IMR-90 (cell line): ENCODE results near the gene MCRIP2. TPM values are rescaled to one million over a fixed set of nuclear protein-coding genes. Genes with fewer than 3 reads are reported as not detected.

Experiments used
- ATAC-seq: fragments of 200-7000 bp; cut with Tn5 transposase; 2 replicates; pipeline ENCODE4 v1.9.1; 2020; ENCODE audit warnings: low read depth, mild to moderate bottlenecking, moderate library complexity
- BruUV-seq: library from RNA; stranded (reverse); fragments of 400-500 nt; replicated peaks from 2 replicates; lab custom pipeline; 2021; lab: Mats Ljungman, UMichigan
- CTCF ChIA-PET: fragments of 300-600 bp; formaldehyde crosslinking; extraction: SDS; loops from one replicate; lab custom pipeline; 2021; ENCODE audit warnings: antibody characterized with exemption; lab: Yijun Ruan, JAX
- POLR2A ChIA-PET: fragments of 300-600 bp; sonication (Branson Sonifier 250); formaldehyde crosslinking; loops from one replicate; lab custom pipeline; 2022; ENCODE audit warnings: antibody characterized with exemption; ENCODE audit not compliant: unreplicated experiment; lab: Charles Lee
- DNase-seq: peaks from one replicate; pipeline ENCODE4 v3.0.0; 2013
- H2AFZ ChIP-seq: replicated peaks from 2 replicates; pipeline ENCODE3; 2013; ENCODE audit warnings: low read length, mild to moderate bottlenecking; ENCODE audit not compliant: poor library complexity
- H2AK5ac ChIP-seq: 2 replicates; pipeline ENCODE4 v1.6.1; 2013; ENCODE audit warnings: low read depth, low read length, inconsistent platforms
- H2AK9ac ChIP-seq: replicated peaks from 2 replicates; pipeline ENCODE3; 2013; ENCODE audit warnings: mild to moderate bottlenecking, low read depth, low read length, moderate library complexity; ENCODE audit not compliant: poor library complexity
- H2BK120ac ChIP-seq: 2 replicates; pipeline ENCODE4 v1.6.1; 2013; ENCODE audit warnings: low read depth, low read length, inconsistent platforms
- H2BK15ac ChIP-seq: 3 replicates; pipeline ENCODE4 v1.6.1; 2013; ENCODE audit warnings: low read depth, low read length, inconsistent platforms
- H2BK20ac ChIP-seq: 2 replicates; pipeline ENCODE4 v1.6.1; 2013; ENCODE audit warnings: low read depth, mild to moderate bottlenecking, inconsistent platforms, low read length, moderate library complexity
- H2BK5ac ChIP-seq: 2 replicates; pipeline ENCODE4 v1.6.1; 2013; ENCODE audit warnings: mild to moderate bottlenecking, low read depth, low read length, inconsistent platforms; ENCODE audit not compliant: poor library complexity, severe bottlenecking
- H3K14ac ChIP-seq: replicated peaks from 2 replicates; pipeline ENCODE4 v1.6.1; 2013; ENCODE audit warnings: low read depth, low read length, inconsistent platforms
- H3K18ac ChIP-seq: 2 replicates; pipeline ENCODE4 v1.6.1; 2013; ENCODE audit warnings: low read depth, low read length, control low read depth
- H3K23ac ChIP-seq: 2 replicates; pipeline ENCODE4 v1.6.1; 2013; ENCODE audit warnings: low read depth, low read length, inconsistent platforms
- H3K27ac ChIP-seq: 2 replicates; pipeline ENCODE4 v1.5.1; 2013; ENCODE audit warnings: mild to moderate bottlenecking, control low read depth, low read length; ENCODE audit not compliant: insufficient read depth
- H3K27me3 ChIP-seq: 2 replicates; pipeline ENCODE4 v1.6.1; 2013; ENCODE audit warnings: low read length; ENCODE audit not compliant: control insufficient read depth, insufficient read depth
- H3K36me3 ChIP-seq: 2 replicates; pipeline ENCODE4 v1.6.1; 2013; ENCODE audit warnings: low read length, mixed read lengths; ENCODE audit not compliant: control insufficient read depth, insufficient read depth
- H3K4ac ChIP-seq: 2 replicates; pipeline ENCODE4 v1.6.1; 2013; ENCODE audit warnings: low read depth, low read length, inconsistent platforms
- H3K4me1 ChIP-seq: 2 replicates; pipeline ENCODE4 v1.6.1; 2013; ENCODE audit warnings: low read length, mixed read lengths; ENCODE audit not compliant: control insufficient read depth, insufficient read depth
- H3K4me2 ChIP-seq: 2 replicates; pipeline ENCODE4 v1.6.1; 2013; ENCODE audit warnings: low read depth, mild to moderate bottlenecking, control low read depth, low read length, moderate library complexity
- H3K4me3 ChIP-seq: 2 replicates; pipeline ENCODE4 v1.5.1; 2013; ENCODE audit warnings: low read depth, mild to moderate bottlenecking, control low read depth, low read length, moderate library complexity; ENCODE audit not compliant: insufficient read depth
- H3K56ac ChIP-seq: 2 replicates; pipeline ENCODE4 v1.6.1; 2013; ENCODE audit warnings: low read length, inconsistent platforms; ENCODE audit not compliant: insufficient read depth; ENCODE audit errors: extremely low read depth
- H3K79me1 ChIP-seq, 2 experiments: 2 replicates each; pipeline ENCODE4 v1.6.1; 2013; ENCODE audit warnings: low read length in 2 of 2, inconsistent platforms in 1 of 2, low read depth in 1 of 2
- H3K9ac ChIP-seq: 2 replicates; pipeline ENCODE4 v1.6.1; 2013; ENCODE audit warnings: low read depth, low read length, control low read depth
- H3K9me1 ChIP-seq: 2 replicates; pipeline ENCODE4 v1.6.1; 2013; ENCODE audit warnings: low read length, inconsistent platforms; ENCODE audit not compliant: insufficient read depth
- H3K9me3 ChIP-seq: 2 replicates; pipeline ENCODE4 v1.6.1; 2013; ENCODE audit warnings: low read length; ENCODE audit not compliant: control insufficient read depth, insufficient read depth
- H4K20me1 ChIP-seq: 2 replicates; pipeline ENCODE4 v1.6.1; 2013; ENCODE audit warnings: low read length, inconsistent platforms; ENCODE audit not compliant: insufficient read depth
- H4K5ac ChIP-seq: 2 replicates; pipeline ENCODE4 v1.6.1; 2013; ENCODE audit warnings: mild to moderate bottlenecking, low read depth, low read length, control low read depth
- H4K8ac ChIP-seq, 2 experiments: 2 replicates each; pipeline ENCODE4 v1.6.1; 2013; ENCODE audit warnings: low read depth in 2 of 2, low read length in 2 of 2, control low read depth in 1 of 2, inconsistent platforms in 1 of 2
- H4K91ac ChIP-seq: 2 replicates; pipeline ENCODE4 v1.6.1; 2013; ENCODE audit warnings: low read depth, low read length, inconsistent platforms; ENCODE audit not compliant: insufficient read depth
- BHLHE40 ChIP-seq: fragments of 150-350 bp; IDR thresholded peaks from 2 replicates; pipeline ENCODE4 v1.6.1; 2016; ENCODE audit warnings: mild to moderate bottlenecking, low read depth, low read length
- CEBPB ChIP-seq: IDR thresholded peaks from 2 replicates; pipeline ENCODE4 v1.6.1; 2012; ENCODE audit warnings: low read depth, low read length, improper control_type of control experiment
- CHD1 ChIP-seq: IDR thresholded peaks from 2 replicates; pipeline ENCODE4 v1.6.1; 2012; ENCODE audit warnings: low read depth, low read length, improper control_type of control experiment
- ELK1 ChIP-seq: fragments of 150-350 bp; IDR thresholded peaks from 2 replicates; pipeline ENCODE4 v1.6.1; 2016; ENCODE audit warnings: low read depth, mild to moderate bottlenecking, low read length, moderate library complexity, borderline replicate concordance
- FOS ChIP-seq: fragments of 150-350 bp; IDR thresholded peaks from 2 replicates; pipeline ENCODE4 v1.6.1; 2016; ENCODE audit warnings: low read depth, low read length
- MAFK ChIP-seq: IDR thresholded peaks from 2 replicates; pipeline ENCODE4 v1.6.1; 2012; ENCODE audit warnings: low read depth, low read length, improper control_type of control experiment
- MAZ ChIP-seq: IDR thresholded peaks from 2 replicates; pipeline ENCODE4 v1.6.1; 2012; ENCODE audit warnings: low read depth, mild to moderate bottlenecking, low read length, improper control_type of control experiment, moderate library complexity, borderline replicate concordance
- MXI1 ChIP-seq: IDR thresholded peaks from 2 replicates; pipeline ENCODE4 v1.6.1; 2012; ENCODE audit warnings: low read depth, mild to moderate bottlenecking, low read length, moderate library complexity, borderline replicate concordance
- NFE2L2 ChIP-seq: fragments of 150-350 bp; IDR thresholded peaks from 2 replicates; pipeline ENCODE4 v1.6.1; 2016; ENCODE audit warnings: low read depth, mild to moderate bottlenecking, low read length
- POLR2A ChIP-seq: IDR thresholded peaks from 2 replicates; pipeline ENCODE4 v1.6.1; 2012; ENCODE audit warnings: mild to moderate bottlenecking, low read depth, low read length
- RAD21 ChIP-seq: IDR thresholded peaks from 2 replicates; pipeline ENCODE4 v1.6.1; 2012; ENCODE audit warnings: low read length, improper control_type of control experiment
- RCOR1 ChIP-seq: IDR thresholded peaks from 2 replicates; pipeline ENCODE4 v1.6.1; 2012; ENCODE audit warnings: mild to moderate bottlenecking, low read length, improper control_type of control experiment; ENCODE audit not compliant: insufficient replicate concordance
- RFX5 ChIP-seq: IDR thresholded peaks from 2 replicates; pipeline ENCODE4 v1.8.0; 2012; ENCODE audit warnings: low read depth, mild to moderate bottlenecking, low read length, moderate library complexity
- SMC3 ChIP-seq: fragments of 150-350 bp; IDR thresholded peaks from 2 replicates; pipeline ENCODE4 v1.6.1; 2016; ENCODE audit warnings: low read depth, mild to moderate bottlenecking, antibody characterized with exemption, low read length, moderate library complexity
- USF2 ChIP-seq: fragments of 150-350 bp; IDR thresholded peaks from 2 replicates; pipeline ENCODE4 v1.6.1; 2017; ENCODE audit warnings: mild to moderate bottlenecking, antibody characterized with exemption, low read length, low read depth
- WGBS, 2 experiments: methylation state at CpG; one replicate each; pipeline versions ENCODE4 v1.1.5 to v1.1.7; 2013; ENCODE audit warnings: missing lambda C conversion rate in 2 of 2; ENCODE audit not compliant: insufficient read length in 1 of 2; ENCODE audit errors: extremely low coverage in 2 of 2; 5-methylcytosine and 5-hydroxymethylcytosine counted together
- dilution Hi-C: fragments of 300-500 bp; cut with HindIII; formaldehyde crosslinking; loops from one replicate; pipeline ENCODE4 v1.14.3; 2018; ENCODE audit warnings: low sequenced_read_pairs; ENCODE audit not compliant: unreplicated experiment
- in situ Hi-C: fragments of 300-500 bp; cut with MboI; formaldehyde crosslinking; loops from 3 replicates; pipeline ENCODE4 v1.14.3; 2019; ENCODE audit warnings: low sequenced_read_pairs, inconsistent platforms, mixed read lengths
- intact Hi-C: fragments of 100-400 bp; cut with micrococcal nuclease; formaldehyde crosslinking; loops from 2 replicates; pipeline ENCODE4 v1.10.0; 2022
- polyA plus RNA-seq, 3 experiments: library from polyadenylated mRNA; depleted of rRNA; stranded (reverse); fragments of >200 nt; gene quantifications; 2 replicates each; pipeline ENCODE4 v1.2.3, GENCODE V29; 2012; ENCODE audit warnings: low replicate concordance in 1 of 3
- total RNA-seq: library from RNA; depleted of rRNA; stranded (reverse); fragments of >200 nt; gene quantifications from 2 replicates; pipeline ENCODE4 v1.2.3, GENCODE V29; 2012
- TF ChIP-seq, protein P1 (sequence below): conservative IDR thresholded peaks from 2 replicates; pipeline ENCODE4 v1.5.1; 2012; ENCODE audit warnings: mild to moderate bottlenecking, low read depth, low read length, improper control_type of control experiment

MCRIP2 gene
- total and polyA plus RNA-seq, 2 of the 4 experiments (the other 2 are of a cell fraction): 6.3 to 19.6 TPM

DNA sequence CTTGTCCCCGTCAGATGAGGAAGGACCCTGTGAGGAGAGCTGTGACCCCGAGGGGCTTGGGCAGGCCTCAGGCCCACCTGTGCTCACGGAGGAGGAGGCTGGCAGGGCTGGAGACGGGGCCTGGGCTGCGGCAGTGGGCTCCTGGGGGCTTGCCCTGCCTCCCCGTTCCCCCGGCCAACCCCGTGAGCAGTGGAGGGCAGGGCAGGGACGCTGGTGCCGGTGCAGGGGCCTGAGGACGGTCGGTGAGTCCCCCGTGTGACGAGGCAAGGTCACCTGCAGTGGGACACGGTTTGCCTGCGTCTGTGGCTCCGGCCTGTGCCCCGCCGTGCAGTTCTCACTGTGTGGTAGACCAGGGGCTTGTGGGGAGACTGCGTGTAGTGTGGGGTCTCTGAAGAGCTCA is 18.0 kb downstream of the MCRIP2 start:
- Histone ChIP-seq H4K91ac (no peak overlapping the region), H3K36me3 (peaks cover 4% of the 10 kb centered on the region), H2BK5ac (no peak overlapping the region), H2BK120ac (no peak overlapping the region), H2BK15ac (no peak overlapping the region), H3K9me3 (no peaks in the 10 kb centered on the region), H3K56ac (no peak overlapping the region), H4K5ac (no peak overlapping the region), H3K14ac (no peak overlapping the region), H3K79me1 (no peaks in the 10 kb centered on the region), H3K4me2 (no peak overlapping the region), H3K9me1 (no peaks in the 10 kb centered on the region), H3K9ac (no peak overlapping the region), H3K27me3 (no peaks in the 10 kb centered on the region), H3K27ac (no peak overlapping the region), H4K20me1 (no peaks in the 10 kb centered on the region), H4K8ac (no peak overlapping the region), H2AFZ (no peak overlapping the region), H3K23ac (no peak overlapping the region), H3K18ac (no peak overlapping the region), H2AK5ac (no peak overlapping the region), H2AK9ac (no peak overlapping the region), H3K4me3 (no peak overlapping the region), H2BK20ac (no peak overlapping the region), H3K4ac (no peak overlapping the region), H3K4me1 (peaks cover 5% of the 10 kb centered on the region)
- in situ Hi-C loops (no loop called here), dilution Hi-C loops (no loop called here), intact Hi-C loops (loop anchor here (2.0 kb wide), 1 partner anchor 81 kb away; no protein-coding TSS in a partner anchor)
- 90% methylated on average over 9 of the region's 20 CpGs; no CpG with 5 or more reads in 1 of the 2 experiments for whole genome bisulfite sequencing, 2 experiments
- POLR2A ChIA-PET: no interaction called here
- CTCF ChIA-PET: interaction anchor here (0.7 kb wide), 1 partner anchor 12 kb away, joined by 3 read pairs; no protein-coding TSS in a partner anchor
- DNase-seq (no peak), ATAC-seq (no peak)
- BruUV-seq: no TSS peak
- no peak for TF ChIP-seq MAFK
- TF ChIP-seq CEBPB: no peak
- no peak for TF ChIP-seq MXI1
- no peak for TF ChIP-seq FOS
- no peak for TF ChIP-seq CHD1
- TF ChIP-seq BHLHE40: no peak
- no peak for TF ChIP-seq ELK1
- TF ChIP-seq RCOR1: no peak
- no peak for TF ChIP-seq MAZ
- no peak for TF ChIP-seq SMC3
- TF ChIP-seq RFX5: no peak
- TF ChIP-seq POLR2A: no peak
- TF ChIP-seq RAD21: no peak
- TF ChIP-seq, protein P1, sequence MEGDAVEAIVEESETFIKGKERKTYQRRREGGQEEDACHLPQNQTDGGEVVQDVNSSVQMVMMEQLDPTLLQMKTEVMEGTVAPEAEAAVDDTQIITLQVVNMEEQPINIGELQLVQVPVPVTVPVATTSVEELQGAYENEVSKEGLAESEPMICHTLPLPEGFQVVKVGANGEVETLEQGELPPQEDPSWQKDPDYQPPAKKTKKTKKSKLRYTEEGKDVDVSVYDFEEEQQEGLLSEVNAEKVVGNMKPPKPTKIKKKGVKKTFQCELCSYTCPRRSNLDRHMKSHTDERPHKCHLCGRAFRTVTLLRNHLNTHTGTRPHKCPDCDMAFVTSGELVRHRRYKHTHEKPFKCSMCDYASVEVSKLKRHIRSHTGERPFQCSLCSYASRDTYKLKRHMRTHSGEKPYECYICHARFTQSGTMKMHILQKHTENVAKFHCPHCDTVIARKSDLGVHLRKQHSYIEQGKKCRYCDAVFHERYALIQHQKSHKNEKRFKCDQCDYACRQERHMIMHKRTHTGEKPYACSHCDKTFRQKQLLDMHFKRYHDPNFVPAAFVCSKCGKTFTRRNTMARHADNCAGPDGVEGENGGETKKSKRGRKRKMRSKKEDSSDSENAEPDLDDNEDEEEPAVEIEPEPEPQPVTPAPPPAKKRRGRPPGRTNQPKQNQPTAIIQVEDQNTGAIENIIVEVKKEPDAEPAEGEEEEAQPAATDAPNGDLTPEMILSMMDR: no peak
- TF ChIP-seq USF2: no peak
- TF ChIP-seq NFE2L2: no peak
